ENCODE data around the gene ST13.
"Not testable (repeated sequence)": the region's sequence is repeated elsewhere in the genome, so short reads cannot be mapped to it uniquely, and the experiment has no call there.

The ST13 gene

DNA sequence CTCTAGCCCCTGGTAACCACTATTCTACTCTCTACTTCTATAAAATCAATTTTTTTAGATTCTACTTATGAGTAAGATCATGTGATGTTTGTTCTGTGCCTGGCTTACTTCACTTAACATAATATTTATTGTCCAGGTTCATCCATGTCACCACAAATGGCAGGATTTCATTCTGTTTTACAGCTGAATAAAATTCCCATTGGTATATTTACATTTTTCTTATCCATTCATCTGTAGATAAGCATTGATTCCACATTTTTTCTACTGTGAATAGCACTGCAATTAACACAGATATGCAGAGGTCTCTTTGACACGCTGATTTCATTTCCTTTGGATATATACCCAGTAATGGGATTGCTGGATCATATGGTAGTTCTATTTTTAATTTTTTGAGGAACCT lies 53.1 kb downstream of the ST13 start:
- intact Hi-C loops (cut with DNase I) = no loop called here
- DNase-seq = no peak

DNA sequence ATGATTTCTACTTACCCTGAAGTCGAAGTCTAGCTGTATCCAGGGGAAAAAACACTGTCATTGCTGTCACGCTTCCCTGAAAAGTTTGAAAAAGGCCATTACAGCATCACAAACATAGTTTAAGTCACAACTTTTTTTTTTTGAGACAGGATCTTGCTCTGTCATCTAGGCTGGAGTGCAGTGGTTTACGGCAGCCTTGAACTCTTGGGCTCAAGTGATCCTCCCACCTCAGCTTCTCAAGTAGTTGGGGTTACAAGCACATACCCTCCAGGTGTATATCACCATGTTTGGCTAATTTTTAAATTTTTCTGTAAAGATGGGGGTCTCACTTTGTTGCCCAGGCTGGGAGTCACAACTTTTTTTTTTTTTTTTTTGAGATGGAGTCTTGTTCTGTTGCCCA lies 57.4 kb downstream of the ST13 start:
- intact Hi-C loops (cut with DNase I) = no loop called here

DNA sequence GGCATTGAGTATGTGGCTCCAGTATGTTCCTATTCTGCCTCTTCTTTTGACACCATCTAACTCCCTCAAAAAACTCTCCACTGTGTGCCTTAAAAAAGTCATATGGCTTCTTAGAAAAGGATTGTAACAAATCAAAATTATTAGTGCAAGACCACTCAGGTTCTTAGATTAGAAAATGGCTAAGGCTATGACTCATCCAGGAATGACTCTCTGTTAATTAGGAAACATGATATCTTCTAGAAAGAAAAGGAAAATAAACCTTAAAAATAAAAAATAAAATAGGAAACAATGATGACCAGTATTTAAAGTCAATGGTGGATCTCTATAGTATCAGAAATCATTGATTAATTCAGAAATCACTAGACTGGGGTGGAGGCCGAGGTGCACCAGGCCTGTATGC lies 59.0 kb downstream of the ST13 start:
- intact Hi-C loops (cut with DNase I) = no loop called here
- DNase-seq = no peak

More for the DNA sequence above, 57.4 kb downstream of the ST13 start:
- DNase-seq = no peak

DNA sequence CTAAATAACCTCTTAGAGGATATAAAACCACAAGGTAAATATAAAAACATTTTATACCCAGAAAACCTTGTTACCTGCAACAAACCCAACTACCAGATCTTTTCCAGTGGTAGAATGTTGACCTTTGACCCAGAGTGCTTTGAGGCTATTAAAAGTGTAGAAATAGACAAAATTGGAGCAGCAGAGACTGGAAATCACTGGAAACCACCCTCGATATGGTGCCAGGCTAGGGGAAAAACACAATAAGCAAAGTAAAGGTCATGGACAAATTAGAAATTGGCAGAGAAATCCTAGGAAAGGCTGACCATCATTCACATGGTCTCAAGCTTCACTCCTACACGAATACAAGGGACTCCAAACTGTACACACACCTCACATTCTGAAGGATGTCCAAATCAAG lies 64.0 kb downstream of the ST13 start:
- no peak for DNase-seq
- intact Hi-C loops (cut with DNase I) = no loop called here

DNA sequence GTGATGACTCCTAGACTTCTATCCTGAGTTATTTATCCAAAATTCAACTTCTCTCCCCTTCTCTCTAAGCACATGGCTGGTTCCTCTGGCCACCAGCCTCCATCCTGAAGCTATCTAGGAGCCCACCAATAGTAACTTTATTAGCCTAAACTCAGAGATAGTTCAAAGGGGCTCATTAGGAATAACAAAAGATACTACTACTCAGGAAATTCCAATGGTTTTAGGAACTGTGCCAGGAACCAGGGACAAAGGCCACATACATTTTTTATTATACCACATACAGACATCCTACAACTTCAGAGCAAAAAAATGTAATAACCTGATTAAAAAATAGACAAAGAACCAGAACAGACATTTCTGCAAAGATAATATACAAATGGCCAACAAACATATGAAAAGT lies 65.2 kb downstream of the ST13 start:
- no peak for DNase-seq
- intact Hi-C loops (cut with DNase I) = no loop called here

DNA sequence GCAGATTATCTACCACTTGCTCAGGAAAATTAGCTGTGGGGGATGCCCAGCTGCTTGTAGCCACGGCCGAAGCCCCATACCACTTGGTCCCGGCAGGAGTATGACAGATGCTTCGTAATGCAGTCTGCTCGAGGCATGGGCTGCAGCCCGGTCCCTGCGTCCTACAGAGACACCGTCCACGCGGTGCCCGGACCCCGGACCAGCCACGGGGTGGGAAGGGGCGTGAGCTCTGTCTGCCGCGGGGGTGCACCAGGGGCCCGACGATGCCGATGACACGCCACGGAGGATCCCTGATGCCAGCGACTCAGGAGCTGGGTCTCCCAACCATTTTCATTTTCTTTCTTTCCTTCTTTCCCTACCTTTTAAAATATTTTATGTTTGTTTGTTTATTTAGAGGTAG lies 67.3 kb downstream of the ST13 start:
- intact Hi-C loops (cut with DNase I) = no loop called here
- DNase-seq = no peak

DNA sequence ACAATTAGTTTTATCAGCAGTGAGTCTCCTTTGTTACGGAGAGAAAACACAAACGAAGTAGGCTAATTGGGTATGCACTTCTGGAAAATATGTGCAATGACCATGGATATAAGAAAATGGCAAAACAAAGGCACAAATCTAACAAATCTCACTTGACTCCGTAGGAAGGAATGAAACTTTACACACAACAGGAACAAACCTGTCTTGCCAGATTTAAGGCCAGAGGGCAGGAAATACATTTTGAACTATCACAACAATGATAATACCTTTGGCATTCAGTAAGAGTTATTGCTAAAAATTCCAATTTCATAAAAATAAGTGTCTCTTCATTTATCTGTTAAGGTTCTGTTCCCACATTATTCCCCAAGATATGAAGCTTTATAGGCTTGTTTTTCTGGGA lies 73.9 kb downstream of the ST13 start:
- intact Hi-C loops (cut with DNase I) = no loop called here
- no peak for DNase-seq

DNA sequence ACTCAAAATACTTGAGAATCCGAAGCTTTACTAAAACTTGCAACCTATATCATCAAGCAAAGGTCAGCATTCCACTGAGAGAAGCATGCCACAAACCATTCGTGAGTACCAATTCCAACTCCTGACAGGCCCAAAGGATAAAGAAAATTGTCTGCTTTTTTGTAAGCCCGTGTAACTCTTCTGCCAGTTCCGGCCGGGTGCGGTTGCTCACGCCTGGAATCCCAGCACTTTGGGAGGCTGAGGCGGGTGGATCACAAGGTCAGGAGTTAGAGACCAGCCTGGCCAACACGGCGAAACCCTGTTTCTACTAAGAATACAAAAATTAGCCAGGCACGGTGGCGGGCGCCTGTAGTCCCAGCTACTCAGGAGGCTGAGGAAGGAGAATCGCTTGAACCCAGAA lies 74.7 kb downstream of the ST13 start:
- DNase-seq; intact Hi-C loops (cut with DNase I): not testable (repeated sequence)

Data from head of caudate nucleus (tissue), 42 donors.